Neural progenitor cell (in vitro differentiated cells): Measurements from ENCODE around the gene DOCK11.

Experiments
- EZH2 ChIP-seq: fragments of 200-600 bp; sonication (generic); IDR thresholded peaks from 2 replicates; pipeline ENCODE4 v1.6.1; 2017; ENCODE audit warnings: antibody characterized with exemption, mild to moderate bottlenecking, moderate library complexity
- TF ChIP-seq, protein P1 (sequence below): fragments of 200-600 bp; sonication (generic); IDR thresholded peaks from 2 replicates; pipeline ENCODE4 v1.5.1; 2017; ENCODE audit warnings: antibody characterized with exemption, mild to moderate bottlenecking

- TF ChIP-seq EZH2: no peak
- TF ChIP-seq, protein P1, sequence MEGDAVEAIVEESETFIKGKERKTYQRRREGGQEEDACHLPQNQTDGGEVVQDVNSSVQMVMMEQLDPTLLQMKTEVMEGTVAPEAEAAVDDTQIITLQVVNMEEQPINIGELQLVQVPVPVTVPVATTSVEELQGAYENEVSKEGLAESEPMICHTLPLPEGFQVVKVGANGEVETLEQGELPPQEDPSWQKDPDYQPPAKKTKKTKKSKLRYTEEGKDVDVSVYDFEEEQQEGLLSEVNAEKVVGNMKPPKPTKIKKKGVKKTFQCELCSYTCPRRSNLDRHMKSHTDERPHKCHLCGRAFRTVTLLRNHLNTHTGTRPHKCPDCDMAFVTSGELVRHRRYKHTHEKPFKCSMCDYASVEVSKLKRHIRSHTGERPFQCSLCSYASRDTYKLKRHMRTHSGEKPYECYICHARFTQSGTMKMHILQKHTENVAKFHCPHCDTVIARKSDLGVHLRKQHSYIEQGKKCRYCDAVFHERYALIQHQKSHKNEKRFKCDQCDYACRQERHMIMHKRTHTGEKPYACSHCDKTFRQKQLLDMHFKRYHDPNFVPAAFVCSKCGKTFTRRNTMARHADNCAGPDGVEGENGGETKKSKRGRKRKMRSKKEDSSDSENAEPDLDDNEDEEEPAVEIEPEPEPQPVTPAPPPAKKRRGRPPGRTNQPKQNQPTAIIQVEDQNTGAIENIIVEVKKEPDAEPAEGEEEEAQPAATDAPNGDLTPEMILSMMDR: no peak
Observed at GRCh38 chrX:118679290-118679689, 183.7 kb downstream of the DOCK11 start.
